HCT116 (cell line): ENCODE measurements around the gene MAP3K4. TPM values are rescaled to one million over a fixed set of nuclear protein-coding genes. Genes with fewer than 3 reads are reported as not detected.

ENCODE experiments used
- ATAC-seq: fragments of 200-7000 bp; cut with Tn5 transposase; 2 replicates; pipeline ENCODE4 v1.9.1; 2020; ENCODE audit warnings: mild to moderate bottlenecking, moderate library complexity
- BruUV-seq: library from RNA; stranded (reverse); fragments of 400-500 nt; replicated peaks from 2 replicates; lab custom pipeline; 2021; lab: Mats Ljungman, UMichigan
- CTCF ChIA-PET: fragments of 300-600 bp; sonication (Branson Sonifier 250); formaldehyde crosslinking; loops from one replicate; lab custom pipeline; 2021; ENCODE audit warnings: antibody characterized with exemption; lab: Charles Lee
- POLR2A ChIA-PET: fragments of 300-600, 350-600 bp; sonication (Branson Sonifier 250); formaldehyde crosslinking; loops from one replicate; lab custom pipeline; 2021; ENCODE audit warnings: antibody characterized with exemption; lab: Charles Lee
- RAD21 ChIA-PET, 2 experiments: fragments of 300-600 bp; sonication (Branson Sonifier 250); formaldehyde crosslinking; loops; one replicate each; lab custom pipeline; 2023; ENCODE audit warnings: low total read pairs in 2 of 2; ENCODE audit not compliant: uncharacterized antibody in 2 of 2, unreplicated experiment in 2 of 2, low non-redundant PET in 1 of 2; lab: Charles Lee
- DNase-seq: peaks from one replicate; pipeline ENCODE4 v3.0.0-alpha.2; 2010; ENCODE audit warnings: low read depth, low spot score
- H2AFZ ChIP-seq: fragments of 200-600 bp; shearing (Covaris generic), sonication (generic); 2 replicates; pipeline ENCODE4 v1.6.1; 2017; ENCODE audit warnings: low read depth, mixed run types, mixed read lengths, antibody characterized with exemption, low read length; ENCODE audit not compliant: poor library complexity, severe bottlenecking
- H3K27ac ChIP-seq: 2 replicates; pipeline ENCODE4 v1.5.1; 2012; ENCODE audit warnings: low read depth, low read length
- H3K27me3 ChIP-seq: fragments of 200-600 bp; sonication (generic); 2 replicates; pipeline ENCODE4 v1.6.1; 2016; ENCODE audit warnings: mixed run types, low read length, mixed read lengths; ENCODE audit not compliant: insufficient read depth
- H3K36me3 ChIP-seq, 2 experiments: fragments of 200-500 bp in 1 of 2; fragments of 200-600 bp in 1 of 2; sonication (Bioruptor generic) in 1 of 2; sonication (generic) in 1 of 2; 2 replicates each; pipeline versions ENCODE4 v1.5.1 to v1.6.1; 2014 to 2016; ENCODE audit warnings: low read length in 2 of 2, inconsistent platforms in 1 of 2, mixed read lengths in 1 of 2, mixed run types in 1 of 2; ENCODE audit not compliant: insufficient read depth in 2 of 2, control insufficient read depth in 1 of 2
- H3K4me1 ChIP-seq, 2 experiments: fragments of 200-600 bp in 1 of 2; sonication (generic) in 1 of 2; 2 replicates each; pipeline versions ENCODE4 v1.5.1 to v1.6.1; 2012 to 2017; ENCODE audit warnings: low read length in 2 of 2, inconsistent platforms in 1 of 2, mild to moderate bottlenecking in 1 of 2, mixed read lengths in 1 of 2, mixed run types in 1 of 2, moderate library complexity in 1 of 2; ENCODE audit not compliant: insufficient read depth in 2 of 2, control insufficient read depth in 1 of 2
- H3K4me2 ChIP-seq: fragments of 200-600 bp; sonication (generic); 2 replicates; pipeline ENCODE4 v1.6.1; 2017; ENCODE audit warnings: mixed run types, low read length, mixed read lengths
- H3K4me3 ChIP-seq, 2 experiments: fragments of 200-600 bp in 1 of 2; sonication (generic) in 1 of 2; replicated peaks in 1 of 2; 2 replicates each; pipeline ENCODE4 v1.5.1; 2011 to 2016; ENCODE audit warnings: low read length in 2 of 2, control low read depth in 1 of 2, low read depth in 1 of 2, mild to moderate bottlenecking in 1 of 2, mixed read lengths in 1 of 2, mixed run types in 1 of 2
- H3K79me2 ChIP-seq: fragments of 200-600 bp; sonication (generic); 2 replicates; pipeline ENCODE4 v1.6.1; 2017; ENCODE audit warnings: mild to moderate bottlenecking, mixed run types, low read length, moderate library complexity, mixed read lengths; ENCODE audit not compliant: insufficient read depth
- H3K9ac ChIP-seq: fragments of 200-600 bp; sonication (generic); 2 replicates; pipeline ENCODE4 v1.6.1; 2016; ENCODE audit warnings: low read length, mixed read lengths
- H3K9me2 ChIP-seq: fragments of 200-600 bp; sonication (generic), shearing (Covaris generic); 2 replicates; pipeline ENCODE4 v1.6.1; 2017; ENCODE audit warnings: mixed run types, mild to moderate bottlenecking, moderate library complexity; ENCODE audit not compliant: insufficient read depth
- H3K9me3 ChIP-seq, 2 experiments: fragments of 200-500 bp in 1 of 2; fragments of 200-600 bp in 1 of 2; sonication (Bioruptor generic) in 1 of 2; sonication (generic) in 1 of 2; 2 replicates each; pipeline ENCODE4 v1.6.1; 2014 to 2017; ENCODE audit warnings: low read length in 2 of 2, mixed read lengths in 2 of 2, inconsistent platforms in 1 of 2, low read depth in 1 of 2, mild to moderate bottlenecking in 1 of 2, mixed run types in 1 of 2, moderate library complexity in 1 of 2; ENCODE audit not compliant: control insufficient read depth in 1 of 2, insufficient read depth in 1 of 2
- H4K20me1 ChIP-seq: fragments of 200-600 bp; sonication (generic), shearing (Covaris generic); 2 replicates; pipeline ENCODE4 v1.6.1; 2017; ENCODE audit warnings: mixed run types, mild to moderate bottlenecking, moderate library complexity; ENCODE audit not compliant: insufficient read depth
- ATF3 ChIP-seq: IDR thresholded peaks from 2 replicates; pipeline ENCODE4 v1.6.1; 2012
- CEBPB ChIP-seq: IDR thresholded peaks from 2 replicates; pipeline ENCODE4 v1.6.1; 2012; ENCODE audit warnings: low read depth
- EGR1 ChIP-seq: IDR thresholded peaks from 2 replicates; pipeline ENCODE4 v1.6.1; 2012; ENCODE audit warnings: low read depth
- ELF1 ChIP-seq: IDR thresholded peaks from 2 replicates; pipeline ENCODE4 v1.6.1; 2012; ENCODE audit warnings: low read depth, borderline replicate concordance
- JUND ChIP-seq: IDR thresholded peaks from 2 replicates; pipeline ENCODE4 v1.6.1; 2012
- MAX ChIP-seq: IDR thresholded peaks from 2 replicates; pipeline ENCODE4 v1.6.1; 2012
- POLR2A ChIP-seq: IDR thresholded peaks from 2 replicates; pipeline ENCODE4 v1.7.0; 2011; ENCODE audit warnings: borderline replicate concordance; ENCODE audit not compliant: insufficient read depth, insufficient read length; ENCODE audit errors: extremely low read depth
- REST ChIP-seq: IDR thresholded peaks from 2 replicates; pipeline ENCODE4 v1.6.1; 2012; ENCODE audit warnings: low read depth
- SIN3A ChIP-seq: IDR thresholded peaks from 2 replicates; pipeline ENCODE4 v1.6.1; 2012; ENCODE audit warnings: low read depth
- TCF7L2 ChIP-seq: IDR thresholded peaks from 2 replicates; pipeline ENCODE4 v1.7.0; 2011; ENCODE audit warnings: borderline replicate concordance, inconsistent platforms; ENCODE audit not compliant: insufficient read depth, insufficient read length; ENCODE audit errors: extremely low read depth
- YY1 ChIP-seq: IDR thresholded peaks from 2 replicates; pipeline ENCODE4 v1.6.1; 2011; ENCODE audit warnings: low read length, low read depth, moderate library complexity, mild to moderate bottlenecking; ENCODE audit not compliant: insufficient replicate concordance; ENCODE audit errors: extremely low read depth
- ZFX ChIP-seq: fragments of 450-650 bp; IDR thresholded peaks from 2 replicates; pipeline ENCODE4 v1.6.1; 2017
- ZNF274 ChIP-seq: fragments of 200-500 bp; sonication (Bioruptor generic); IDR thresholded peaks from 2 replicates; pipeline ENCODE4 v1.6.1; 2014; ENCODE audit warnings: mild to moderate bottlenecking, low read depth, low read length, inconsistent platforms
- intact Hi-C: fragments of 100-400 bp; cut with micrococcal nuclease; formaldehyde crosslinking; loops from 2 replicates; pipeline ENCODE4 v1.10.0; 2022
- total RNA-seq: library from RNA; stranded (reverse); gene quantifications from one replicate; pipeline ENCODE4 v1.2.1, GENCODE V29; 2021; ENCODE audit not compliant: unreplicated experiment

The MAP3K4 gene
- total RNA-seq, 1 experiment from 2014 or later: 46.5 TPM

GRCh38 chr6:161107779-161108730, 116.5 kb downstream of the MAP3K4 start (continued):
- TF ChIP-seq ATF3 (no peak), JUND (no peak), CEBPB (no peak), EGR1 (no peak), SIN3A (no peak), TCF7L2 (no peak), ZFX (no peak), ELF1 (no peak), POLR2A (no peak), MAX (no peak)

- Histone ChIP-seq H3K27me3 (no peaks in the 10 kb centered on the region), H3K9ac (no peak overlapping the region), H2AFZ (no peak overlapping the region), H3K4me3 (no peak overlapping the region), H4K20me1 (no peaks in the 10 kb centered on the region), H3K36me3 (peaks cover 33 to 42% of the 10 kb centered on the region in 2 experiments), H3K4me2 (no peak overlapping the region), H3K79me2 (no peaks in the 10 kb centered on the region), H3K9me3 (no peaks in the 10 kb centered on the region), H3K9me2 (no peaks in the 10 kb centered on the region), H3K27ac (no peak overlapping the region), H3K4me1 (no peaks in the 10 kb centered on the region)
- ChIA-PET RAD21 (no interaction called here), POLR2A (no interaction called here), CTCF (no interaction called here)
- BruUV-seq: no TSS peak
- no peak for DNase-seq
- no peak for ATAC-seq
- TF ChIP-seq ZNF274 (no peak), ATF3 (no peak), YY1 (no peak), CEBPB (no peak), REST (no peak), SIN3A (no peak)
- intact Hi-C loops: loop anchor here (10.0 kb wide), 1 partner anchor 374 kb away; no protein-coding TSS in a partner anchor
Measured at GRCh38 chr6:161108916-161109315, 117.3 kb downstream of the MAP3K4 start.
